HG03432 (cell line): Measurements from ENCODE around the gene FMNL3.

Experiments
- ATAC-seq: cut with Tn5 transposase; IDR thresholded peaks from one replicate; pipeline ENCODE4 v1.9.1; 2021; ENCODE audit warnings: mild to moderate bottlenecking, moderate library complexity; ENCODE audit not compliant: unreplicated experiment

Gene FMNL3

DNA sequence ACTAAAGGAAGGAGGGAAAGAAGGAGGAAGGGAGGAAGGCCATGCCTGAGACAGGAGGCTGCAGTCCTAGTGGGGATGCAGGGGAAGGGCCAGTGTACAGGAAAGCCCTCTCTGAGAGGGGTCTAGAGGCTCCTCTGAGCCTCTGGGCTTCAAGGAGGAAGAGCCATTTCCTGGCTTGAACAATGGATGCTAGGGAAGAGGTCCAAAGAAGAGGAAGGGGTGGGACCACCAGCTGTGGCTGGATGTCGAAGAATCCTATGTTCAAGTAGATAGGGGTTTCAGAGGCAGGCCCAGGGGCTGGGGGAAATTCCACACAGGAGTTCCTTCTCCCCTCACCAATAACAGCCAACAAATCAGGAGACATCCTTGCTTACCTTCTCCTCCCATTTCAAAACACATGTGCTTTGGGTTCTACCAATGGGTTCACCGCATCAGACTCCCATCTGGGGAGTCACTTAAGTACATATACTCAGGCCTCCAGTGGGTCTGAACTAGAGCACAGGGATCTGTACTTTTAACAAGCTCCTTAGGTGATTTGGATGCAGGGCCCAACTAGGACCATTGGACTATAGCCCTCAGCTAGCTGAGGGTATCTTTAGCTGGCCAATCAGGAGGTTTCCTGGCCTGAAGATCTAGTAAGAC, 51.5 kb downstream of the FMNL3 start:
- no peak for ATAC-seq

DNA sequence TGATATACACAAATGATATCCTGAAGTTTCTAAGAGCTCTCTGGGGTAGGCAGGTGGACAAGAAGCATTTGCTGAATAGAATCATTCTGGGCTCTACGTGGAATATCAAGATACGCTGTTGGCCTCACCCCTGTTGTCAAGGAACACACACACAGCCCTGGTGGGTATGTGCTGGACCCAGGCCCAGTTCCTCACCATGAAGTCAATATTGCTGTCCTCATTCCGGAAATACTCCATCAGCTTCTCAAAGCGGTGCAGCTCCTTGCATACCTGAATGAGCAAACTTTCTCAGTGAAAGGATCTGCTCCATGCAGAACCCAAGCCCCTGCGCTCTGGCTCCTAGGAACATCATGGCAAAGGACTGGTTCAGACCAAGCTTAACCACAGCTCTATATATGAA, 52.5 kb downstream of the FMNL3 start:
- ATAC-seq, result no peak

DNA sequence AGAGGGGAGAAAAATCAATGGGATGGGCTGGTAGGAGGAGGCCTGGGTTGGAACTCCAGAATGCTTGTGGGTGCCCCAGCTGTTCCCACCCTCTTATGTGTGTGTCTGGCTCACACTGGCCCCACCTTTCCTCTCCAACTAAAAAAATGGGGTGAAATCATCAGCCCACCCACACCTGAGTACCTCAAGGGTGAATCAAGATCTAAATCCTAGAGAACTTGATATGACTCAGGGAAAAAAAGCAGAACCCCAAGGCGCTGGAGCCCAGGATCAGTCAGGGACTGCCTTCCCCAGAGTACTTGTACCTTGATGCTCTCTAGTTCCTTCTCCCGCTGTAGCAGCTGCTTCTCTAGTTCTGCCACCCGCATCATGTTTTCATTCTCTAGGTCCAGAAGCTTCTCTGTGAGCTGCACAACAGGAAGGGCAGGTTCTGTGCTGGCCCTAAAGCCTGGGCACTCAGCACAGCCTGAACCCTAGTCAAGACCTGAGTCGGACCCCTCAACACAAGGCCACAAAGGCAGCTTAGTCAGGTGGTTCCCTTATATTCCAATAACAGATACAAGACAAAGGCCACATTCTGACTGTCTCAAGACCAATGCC, 54.2 kb downstream of the FMNL3 start:
- no peak for ATAC-seq

DNA sequence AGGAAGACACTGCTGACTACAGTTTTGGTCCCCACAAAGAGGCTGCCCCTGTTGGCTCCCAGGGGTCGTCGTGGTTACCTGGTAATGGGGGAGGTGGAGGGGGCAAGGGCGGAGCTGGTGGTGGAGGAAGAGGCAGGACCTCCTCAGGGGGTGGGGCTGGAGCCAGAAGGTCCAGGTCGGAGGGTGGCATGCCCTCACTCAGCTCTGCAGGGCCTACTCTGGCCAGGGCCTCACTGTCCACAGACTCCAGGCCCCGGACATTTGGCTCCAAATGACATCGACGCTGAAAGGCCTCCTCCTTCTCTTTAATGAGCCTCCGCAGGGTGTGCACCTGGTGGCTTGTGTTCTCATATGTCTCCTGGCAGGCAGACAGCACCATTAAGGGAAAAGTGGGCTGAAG, 55.4 kb downstream of the FMNL3 start:
- ATAC-seq, result no peak

DNA sequence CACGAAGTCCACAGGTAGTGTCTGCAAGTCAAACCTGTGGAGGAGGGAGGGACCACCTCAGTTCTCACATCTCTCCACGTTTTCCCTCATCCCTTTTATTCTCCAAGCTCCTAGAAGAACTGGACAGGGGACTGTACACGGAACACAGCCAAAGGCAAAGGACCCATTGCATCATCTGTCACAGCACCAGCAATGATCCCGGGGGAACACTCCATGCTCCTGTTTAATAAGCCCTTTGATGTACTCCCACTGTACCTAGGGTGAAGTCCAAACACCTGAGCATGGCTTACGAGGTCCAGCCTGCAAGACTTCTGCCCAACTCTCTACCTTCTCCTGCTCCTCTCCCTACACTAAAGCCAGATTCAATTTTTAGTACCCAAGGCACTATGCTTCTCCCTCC, 57.3 kb downstream of the FMNL3 start:
- ATAC-seq, result no peak

DNA sequence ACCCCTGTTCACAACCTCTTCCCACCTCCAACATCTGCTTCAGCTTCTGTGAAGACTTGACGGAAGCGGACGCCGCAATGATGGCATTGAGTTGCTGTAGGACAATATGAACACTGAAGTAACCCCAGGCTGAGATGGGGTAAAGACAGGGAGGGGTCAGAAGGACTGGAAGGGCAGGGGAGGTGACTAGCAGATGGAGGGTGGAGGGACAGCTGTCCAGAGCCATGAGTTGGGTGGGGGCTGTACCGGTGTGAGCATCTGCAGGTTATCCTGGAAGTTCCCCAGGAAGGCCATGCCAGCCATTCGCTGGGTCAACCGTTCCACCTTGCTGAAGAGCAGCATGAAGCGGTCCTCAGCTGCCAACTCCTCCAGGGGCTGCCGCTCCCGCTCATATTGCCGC, 57.8 kb downstream of the FMNL3 start:
- ATAC-seq, result no peak

DNA sequence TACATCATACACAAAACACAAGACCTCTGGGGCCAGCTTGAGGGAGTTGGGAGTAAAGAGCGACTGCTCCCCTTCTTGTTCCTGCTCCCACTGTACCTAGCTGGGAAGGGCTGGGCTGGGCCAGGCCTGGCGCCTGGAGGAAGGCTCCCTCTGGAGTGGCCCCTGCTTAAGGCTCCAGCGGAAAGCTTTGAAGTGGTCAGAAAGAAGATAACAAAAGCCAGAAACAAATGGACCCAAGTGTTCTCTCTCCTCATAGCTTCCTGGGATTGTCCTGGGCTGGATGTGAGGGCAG, 58.5 kb downstream of the FMNL3 start:
- no peak for ATAC-seq

DNA sequence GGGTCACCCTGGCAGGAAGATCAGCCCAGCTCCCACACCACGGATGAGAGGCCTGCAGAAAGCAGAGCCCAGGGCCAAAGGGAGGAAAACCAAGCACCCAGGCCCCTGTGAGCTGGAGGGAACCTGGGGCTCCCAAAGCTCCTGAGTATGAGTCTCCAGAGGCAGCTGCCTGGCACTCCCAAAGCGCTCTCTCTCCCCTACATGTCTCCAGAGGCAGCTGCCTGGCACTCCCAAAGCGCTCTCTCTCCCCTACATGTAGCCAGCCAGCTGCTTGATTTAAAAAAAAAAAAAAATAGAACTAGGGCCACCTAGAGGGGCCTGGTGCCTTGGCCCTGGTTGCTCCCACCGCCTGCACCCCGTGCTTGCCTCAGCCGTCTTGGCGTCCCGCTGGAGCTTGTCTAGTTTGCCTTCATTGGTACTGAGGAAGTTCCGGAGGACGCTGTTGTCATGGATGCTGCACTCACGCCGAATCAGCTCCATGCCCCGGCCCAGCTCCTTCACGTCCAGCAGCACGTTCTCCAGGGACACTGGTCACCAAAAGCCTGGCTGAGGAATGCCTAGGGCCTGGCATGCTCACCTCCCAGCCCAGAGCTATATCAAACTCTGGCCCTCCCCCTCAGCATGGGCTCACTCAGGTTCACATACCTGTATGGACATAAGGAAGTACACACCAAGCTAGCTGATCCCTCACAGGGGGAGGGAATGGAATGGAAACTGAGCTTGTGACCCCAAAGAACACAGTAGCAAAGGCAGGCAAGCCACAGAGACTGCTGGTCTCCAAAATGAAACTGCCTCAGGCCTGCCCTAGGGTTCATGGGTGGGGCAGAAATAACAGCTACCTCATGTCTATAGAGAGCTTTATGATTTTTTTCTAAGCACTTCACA, 59.1 kb downstream of the FMNL3 start:
- ATAC-seq, result no peak

DNA sequence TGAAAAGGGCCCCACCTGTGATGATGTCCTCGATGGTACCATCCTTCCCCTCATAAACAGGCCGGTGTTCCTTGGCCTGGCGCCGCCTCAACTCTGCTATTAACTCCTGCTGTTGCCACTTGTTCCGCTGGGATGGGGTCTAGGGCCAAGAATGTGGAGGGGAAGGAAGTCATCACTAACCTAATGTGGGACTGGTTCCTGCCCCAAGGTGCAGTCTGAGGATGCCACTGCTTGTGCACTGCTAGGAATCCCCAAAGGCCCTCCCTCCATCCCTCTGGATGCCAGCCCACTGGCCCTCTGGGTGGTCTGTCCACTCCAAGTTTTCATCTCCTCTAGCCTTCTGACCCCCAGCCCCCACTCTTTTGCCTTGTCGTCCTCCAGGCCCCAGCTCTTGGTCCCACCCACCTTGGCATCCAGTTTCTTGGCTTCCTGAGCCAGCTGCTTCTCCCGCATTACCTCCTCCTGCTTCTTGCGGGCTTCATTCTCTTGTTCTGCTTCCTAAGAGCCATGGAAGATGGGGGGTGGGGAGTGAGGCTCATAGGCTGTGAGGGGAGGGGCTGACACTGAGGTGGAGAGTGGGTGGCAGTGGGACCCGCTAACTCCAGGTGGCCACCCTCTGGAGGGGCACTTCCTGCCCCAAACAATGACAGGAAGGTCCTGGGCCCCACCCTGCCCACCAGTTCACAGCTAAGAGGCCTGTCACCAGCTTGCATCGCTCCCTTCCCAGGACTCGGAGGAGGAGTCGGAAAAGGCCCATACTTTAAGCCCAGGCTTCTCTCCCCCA, 60.1 kb downstream of the FMNL3 start:
- no peak for ATAC-seq

DNA sequence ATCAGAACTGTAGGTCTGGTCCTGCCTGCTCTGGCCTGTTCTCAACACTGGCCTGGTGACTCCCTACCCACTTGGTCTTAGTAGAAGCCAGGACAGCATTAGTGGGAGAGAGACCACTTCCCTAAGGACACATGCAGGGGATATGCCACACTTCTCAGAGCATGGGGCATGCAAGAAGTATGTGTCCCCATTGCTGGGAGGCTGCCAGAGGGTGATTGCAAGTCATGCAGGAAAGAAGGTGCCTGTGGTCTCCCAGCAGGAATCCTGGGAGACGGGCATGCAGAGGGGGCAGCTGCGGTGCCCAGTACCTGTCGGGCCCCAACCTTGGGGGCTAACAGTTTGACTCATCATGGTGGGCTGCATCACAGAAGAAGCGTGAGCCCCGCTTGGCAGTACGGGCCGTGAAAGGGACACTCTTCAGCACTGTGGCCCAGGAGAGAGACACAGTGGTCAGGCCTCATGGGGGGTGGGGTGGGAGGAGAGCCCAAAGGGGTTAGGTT, 60.8 kb downstream of the FMNL3 start:
- ATAC-seq, result no peak

DNA sequence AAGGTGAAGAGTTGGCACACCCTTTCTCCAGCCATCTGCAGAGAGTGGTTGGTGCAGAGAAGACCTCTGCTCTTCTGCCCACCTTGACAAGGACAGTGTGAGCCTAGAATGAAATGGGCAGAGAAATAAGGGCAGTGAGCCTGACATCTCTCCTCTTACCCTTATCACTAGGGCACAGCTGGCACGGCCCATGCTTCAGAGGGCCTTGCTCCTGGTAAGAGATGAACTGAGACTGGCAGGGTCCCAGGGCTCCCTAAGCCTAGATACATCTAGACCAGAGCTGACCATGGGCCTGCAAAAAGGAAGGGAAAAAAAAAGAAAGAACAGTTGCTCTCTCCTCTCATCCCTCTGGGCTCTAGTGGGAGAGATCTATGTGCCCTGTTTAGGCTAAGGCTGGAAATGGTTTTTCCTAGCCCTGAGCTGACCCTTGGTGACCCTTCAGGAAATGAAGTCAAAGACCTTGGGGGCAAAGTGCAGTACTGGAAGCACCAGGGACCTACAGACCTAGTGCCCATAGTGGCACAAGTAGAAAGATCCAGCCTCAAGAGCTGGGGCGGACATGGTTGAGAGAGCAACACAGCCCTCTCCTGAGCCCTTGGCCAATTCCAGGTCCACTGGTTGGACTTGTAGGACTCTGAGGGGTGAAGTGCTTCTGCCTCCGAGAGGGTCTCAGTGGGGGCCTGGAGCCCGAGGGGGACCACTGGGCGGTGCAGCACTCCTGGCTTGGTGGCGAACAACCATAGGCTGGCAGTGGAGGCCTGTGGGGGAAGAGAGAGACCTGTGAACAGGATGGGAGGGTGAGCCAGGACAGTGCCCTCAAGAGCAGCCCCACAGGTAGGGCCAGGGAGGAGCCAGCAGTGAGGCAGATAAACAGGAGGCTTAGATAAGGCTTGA, 61.8 kb downstream of the FMNL3 start:
- ATAC-seq, result no peak

DNA sequence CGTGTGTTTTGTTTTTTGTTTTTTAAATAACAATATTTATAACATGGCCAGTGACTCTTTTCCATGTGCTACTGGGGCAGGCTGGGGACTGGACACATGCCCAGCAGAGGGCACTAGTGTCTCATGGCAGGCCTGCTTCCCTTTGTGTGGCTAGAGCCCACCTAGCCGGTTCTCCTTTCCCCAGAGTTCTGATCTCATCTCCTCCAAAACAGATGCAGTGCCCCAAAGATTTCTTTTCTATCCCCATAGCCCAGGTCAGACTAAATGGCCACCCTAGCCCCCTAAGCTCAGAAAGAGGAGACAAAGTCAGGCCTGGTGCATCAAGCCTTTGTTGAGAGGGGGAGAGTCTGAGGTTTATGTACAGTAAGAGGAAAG, 62.6 kb downstream of the FMNL3 start:
- no peak for ATAC-seq

DNA sequence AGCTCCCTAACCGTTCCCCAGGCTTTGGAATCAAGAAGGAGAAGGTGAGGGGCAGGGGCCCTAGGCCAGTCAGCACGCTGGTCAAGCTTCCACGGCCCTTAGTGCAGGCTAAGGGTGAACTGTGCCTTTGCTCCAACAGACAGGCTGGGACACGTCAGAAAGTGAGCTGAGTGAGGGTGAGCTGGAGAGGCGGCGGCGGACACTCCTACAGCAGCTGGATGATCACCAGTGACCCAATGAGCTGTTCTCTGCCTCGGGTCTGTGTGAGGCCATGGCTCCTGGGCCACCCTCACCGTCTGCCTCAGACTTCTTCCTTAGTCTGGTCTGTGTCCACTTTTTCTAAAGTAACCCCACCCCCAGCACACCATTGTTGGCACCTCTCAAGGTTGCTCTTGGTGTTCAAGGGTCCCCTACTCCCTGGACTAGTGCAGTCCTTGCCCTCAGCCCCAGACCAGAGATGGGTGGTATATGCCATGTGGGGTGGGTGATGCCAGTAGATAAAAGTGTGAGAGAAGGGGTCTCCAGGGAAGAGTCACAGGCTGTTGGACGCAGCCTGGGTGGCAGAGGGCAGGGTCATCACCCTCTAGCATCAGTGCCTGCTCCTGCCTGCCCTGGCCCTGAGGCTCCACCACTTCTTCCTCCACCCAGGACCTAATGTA, 63.1 kb downstream of the FMNL3 start:
- ATAC-seq, result no peak

DNA sequence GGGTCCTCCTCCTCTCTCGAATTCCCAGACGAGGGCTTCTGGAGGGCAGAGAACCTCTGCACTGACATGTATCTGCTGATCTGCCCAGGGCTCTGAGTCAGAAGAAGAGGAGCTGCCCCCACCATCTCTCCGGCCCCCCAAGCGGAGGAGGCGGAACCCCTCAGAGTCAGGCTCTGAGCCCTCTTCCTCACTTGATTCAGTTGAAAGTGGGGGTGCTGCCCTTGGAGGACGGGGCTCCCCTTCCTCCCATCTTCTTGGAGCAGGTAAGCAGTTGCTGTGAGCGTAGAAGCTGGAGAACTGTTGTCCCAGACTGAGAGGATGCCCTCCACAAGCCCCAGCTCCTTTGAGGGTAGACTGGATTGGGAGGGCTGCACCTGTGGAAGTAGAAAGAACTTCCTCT, 64.1 kb downstream of the FMNL3 start:
- ATAC-seq, result no peak

DNA sequence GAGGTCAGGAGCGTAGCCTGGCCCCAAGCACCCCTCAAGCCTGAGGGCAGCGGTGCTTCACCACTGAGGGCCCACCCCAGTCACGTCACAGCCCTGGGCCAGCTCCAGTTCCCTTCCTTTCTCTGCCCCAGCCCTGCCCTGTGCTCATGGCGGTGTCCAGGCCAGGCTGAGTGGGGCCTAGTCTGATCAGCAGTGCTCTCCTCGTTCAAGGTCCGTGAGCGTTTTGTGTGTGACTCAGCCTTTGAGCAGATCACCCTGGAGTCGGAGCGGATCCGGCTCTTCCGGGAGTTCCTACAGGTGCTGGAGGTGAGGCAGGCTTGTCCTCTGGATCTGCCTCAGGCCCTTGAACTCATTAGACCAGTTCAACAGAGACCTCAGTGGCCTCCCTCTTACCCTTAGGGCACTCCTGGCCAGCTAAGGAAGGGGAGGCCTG, 64.8 kb downstream of the FMNL3 start:
- no peak for ATAC-seq

DNA sequence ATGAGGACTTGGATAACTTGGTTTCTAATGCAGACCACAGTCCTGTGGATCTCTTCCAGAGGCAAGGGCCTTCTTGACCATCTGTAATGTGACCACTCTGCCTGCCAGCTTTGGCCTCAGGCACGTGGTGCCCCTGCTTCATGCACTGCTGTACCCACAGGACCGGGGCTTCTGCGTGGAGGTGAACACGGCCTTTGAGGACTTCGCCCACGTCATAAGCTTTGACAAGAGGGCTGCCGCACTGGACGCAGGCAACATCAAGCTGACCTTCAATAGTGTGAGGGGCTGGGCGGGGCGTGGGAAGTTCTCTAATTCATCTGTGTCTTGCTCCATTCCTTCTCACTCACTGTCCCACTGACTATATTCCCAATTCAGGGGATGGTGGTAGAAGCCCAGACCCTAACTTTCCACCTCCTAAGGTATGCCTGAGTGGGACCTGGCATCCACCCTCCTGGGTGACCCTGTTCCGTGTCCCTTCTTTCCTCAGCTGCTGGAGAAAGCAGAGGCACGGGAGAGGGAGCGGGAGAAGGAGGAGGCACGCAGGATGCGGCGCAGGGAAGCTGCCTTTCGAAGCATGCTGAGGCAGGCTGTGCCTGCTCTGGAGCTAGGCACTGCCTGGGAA, 65.3 kb downstream of the FMNL3 start:
- no peak for ATAC-seq

DNA sequence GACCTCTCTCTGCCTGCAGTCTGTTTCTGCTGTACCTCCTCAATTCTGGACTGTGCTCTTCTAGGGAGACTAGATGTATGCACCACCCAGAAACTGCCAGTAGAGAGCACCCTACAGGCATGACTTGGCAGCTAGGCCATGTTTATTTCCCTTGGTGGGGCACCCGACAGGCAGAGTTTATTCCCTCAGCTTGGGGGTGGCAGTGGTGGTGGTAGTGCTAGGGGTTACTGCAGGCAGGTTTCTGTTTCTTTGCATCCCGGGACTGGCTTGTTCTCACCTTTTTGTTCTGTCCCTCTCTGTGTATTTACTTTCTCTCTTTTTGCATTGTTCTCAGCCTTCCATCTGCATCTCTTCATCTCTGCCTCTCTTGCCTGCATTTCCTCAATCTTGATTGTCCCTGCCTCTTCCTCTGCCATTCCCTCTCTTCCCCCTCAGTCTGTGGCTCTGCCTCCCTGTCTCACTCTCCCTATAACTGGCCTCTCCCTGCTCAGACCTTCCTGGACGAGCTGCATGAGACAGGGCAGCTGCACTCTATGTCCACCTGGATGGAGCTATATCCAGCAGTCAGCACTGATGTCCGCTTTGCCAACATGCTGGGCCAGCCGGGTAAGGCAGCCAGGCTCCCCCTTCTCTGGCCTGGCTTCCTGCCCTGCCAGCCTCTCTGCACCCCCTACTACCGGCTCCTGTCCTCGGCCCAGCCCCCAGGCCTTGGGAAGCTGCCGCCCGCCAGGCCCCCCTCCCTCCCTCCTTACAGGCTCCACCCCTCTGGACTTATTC, 70.0 kb downstream of the FMNL3 start:
- ATAC-seq, result no peak

DNA sequence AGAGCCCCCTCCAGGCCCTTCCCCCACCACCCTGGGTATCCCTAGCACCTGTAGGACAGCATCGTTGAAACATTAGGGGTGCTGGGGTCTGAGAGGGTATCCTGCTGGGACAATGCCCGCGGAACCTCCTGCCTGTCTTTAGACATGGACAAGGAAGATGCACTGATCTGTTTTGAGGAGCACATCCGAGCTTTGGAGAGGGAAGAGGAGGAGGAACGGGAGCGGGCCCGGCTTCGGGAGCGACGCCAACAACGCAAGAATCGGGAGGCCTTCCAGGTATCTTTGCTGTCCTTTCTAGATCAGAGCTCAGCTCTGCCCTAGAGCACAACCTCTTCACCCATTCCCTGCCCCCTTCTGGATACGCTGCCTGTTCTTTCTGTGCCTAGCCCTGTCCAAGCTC, 70.6 kb downstream of the FMNL3 start:
- no peak for ATAC-seq

DNA sequence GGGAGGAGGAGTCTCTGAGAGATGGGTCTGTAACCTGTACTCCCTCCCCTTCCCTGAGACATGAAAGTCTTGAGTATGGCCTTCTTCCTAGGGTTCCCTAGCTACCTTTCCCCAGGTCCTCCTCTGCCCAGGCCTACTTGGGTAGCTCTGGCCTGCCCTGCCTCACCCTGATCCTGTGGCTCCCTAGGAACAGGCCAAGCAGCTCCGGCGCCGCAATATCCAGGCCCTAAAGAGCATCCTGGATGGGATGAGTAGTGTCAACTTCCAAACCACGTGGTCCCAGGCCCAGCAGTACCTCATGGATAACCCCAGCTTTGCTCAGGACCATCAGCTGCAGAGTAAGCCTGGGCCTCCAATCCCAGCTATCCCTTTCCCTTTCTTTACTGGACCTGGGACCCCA, 71.5 kb downstream of the FMNL3 start:
- ATAC-seq, result no peak
